OCI-LY7 (cell line): Measurements from ENCODE around the gene SOST. TPM values are rescaled to one million over a fixed set of nuclear protein-coding genes. Genes with fewer than 3 reads are reported as not detected.

Experiments
- BruUV-seq: library from RNA; stranded (reverse); fragments of 400-500 nt; replicated peaks from 2 replicates; lab custom pipeline; 2021; lab: Mats Ljungman, UMichigan
- CTCF ChIA-PET: fragments of 300-600 bp; sonication (Branson Sonifier 250); formaldehyde crosslinking; loops from one replicate; lab custom pipeline; 2022; ENCODE audit warnings: antibody characterized with exemption; ENCODE audit not compliant: unreplicated experiment; lab: Charles Lee
- POLR2A ChIA-PET: fragments of 300-600 bp; sonication (Branson Sonifier 250); formaldehyde crosslinking; loops from one replicate; lab custom pipeline; 2022; ENCODE audit warnings: antibody characterized with exemption; lab: Charles Lee
- DNase-seq: peaks from one replicate; pipeline ENCODE4 v3.0.0-alpha.2; 2015; ENCODE audit warnings: low spot score
- H2AFZ ChIP-seq: fragments of 200-600 bp; sonication (generic), shearing (Covaris generic); 2 replicates; pipeline ENCODE4 v1.6.1; 2014; ENCODE audit warnings: mild to moderate bottlenecking, antibody characterized with exemption, low read length, moderate library complexity
- H3K27ac ChIP-seq: fragments of 200-600 bp; sonication (generic); 2 replicates; pipeline ENCODE4 v1.5.1; 2014; ENCODE audit warnings: mixed run types, low read depth, mild to moderate bottlenecking, moderate library complexity, low read length, inconsistent platforms; ENCODE audit not compliant: poor library complexity, severe bottlenecking
- H3K36me3 ChIP-seq: fragments of 200-600 bp; sonication (generic); 2 replicates; pipeline ENCODE4 v1.6.1; 2014; ENCODE audit warnings: mild to moderate bottlenecking, antibody characterized with exemption, low read length, moderate library complexity, mixed read lengths; ENCODE audit not compliant: insufficient read depth
- H3K4me1 ChIP-seq: fragments of 200-600 bp; sonication (generic); 2 replicates; pipeline ENCODE4 v1.5.1; 2014; ENCODE audit warnings: mild to moderate bottlenecking, low read length; ENCODE audit not compliant: insufficient read depth, poor library complexity, severe bottlenecking
- H3K4me2 ChIP-seq: fragments of 200-600 bp; sonication (generic); 2 replicates; pipeline ENCODE4 v1.6.1; 2014; ENCODE audit warnings: mild to moderate bottlenecking, low read length
- H3K4me3 ChIP-seq: fragments of 200-600 bp; sonication (generic); 2 replicates; pipeline ENCODE4 v1.5.1; 2014; ENCODE audit warnings: mild to moderate bottlenecking, low read depth, low read length; ENCODE audit not compliant: poor library complexity, severe bottlenecking
- H3K79me2 ChIP-seq: fragments of 200-600 bp; sonication (generic); 2 replicates; pipeline ENCODE4 v1.6.1; 2016; ENCODE audit warnings: low read depth, mild to moderate bottlenecking, low read length, moderate library complexity, mixed read lengths; ENCODE audit not compliant: insufficient read depth
- H3K9me2 ChIP-seq: fragments of 200-600 bp; sonication (generic); 2 replicates; pipeline ENCODE4 v1.6.1; 2016; ENCODE audit warnings: mild to moderate bottlenecking, low read length, mixed read lengths; ENCODE audit not compliant: insufficient read depth
- H3K9me3 ChIP-seq: fragments of 200-600 bp; sonication (generic); 2 replicates; pipeline ENCODE4 v1.6.1; 2014; ENCODE audit warnings: mild to moderate bottlenecking, mixed run types, low read length, mixed read lengths
- H4K20me1 ChIP-seq: fragments of 200-600 bp; sonication (generic); 2 replicates; pipeline ENCODE4 v1.6.1; 2014; ENCODE audit warnings: mild to moderate bottlenecking, antibody characterized with exemption, low read length, moderate library complexity, mixed read lengths; ENCODE audit not compliant: insufficient read depth
- EZH2phosphoT487 ChIP-seq: fragments of 200-600 bp; sonication (generic); IDR thresholded peaks from 2 replicates; pipeline ENCODE4 v1.6.1; 2018; ENCODE audit warnings: low read depth, borderline replicate concordance, mild to moderate bottlenecking, mixed run types, antibody characterized with exemption, low read length, moderate library complexity, mixed read lengths
- intact Hi-C: fragments of 100-400 bp; cut with micrococcal nuclease; formaldehyde crosslinking; loops from one replicate; pipeline ENCODE4 v1.10.0; 2022; ENCODE audit not compliant: unreplicated experiment
- total RNA-seq, 2 experiments: library from RNA; depleted of rRNA in 1 of 2; stranded (reverse); fragments of >200 nt in 1 of 2; shearing (Covaris generic) in 1 of 2; gene quantifications; 2 replicates each; pipeline ENCODE4 v1.2.3, GENCODE V29; 2014 to 2022
- TF ChIP-seq, protein P1 (sequence below): fragments of 200-600 bp; sonication (generic); conservative IDR thresholded peaks from 2 replicates; pipeline ENCODE4 v1.5.1; 2014; ENCODE audit warnings: mild to moderate bottlenecking, antibody characterized with exemption, low read length, moderate library complexity, mixed read lengths

SOST gene
- total RNA-seq, 2 experiments from 2014 or later, result not detected

DNA sequence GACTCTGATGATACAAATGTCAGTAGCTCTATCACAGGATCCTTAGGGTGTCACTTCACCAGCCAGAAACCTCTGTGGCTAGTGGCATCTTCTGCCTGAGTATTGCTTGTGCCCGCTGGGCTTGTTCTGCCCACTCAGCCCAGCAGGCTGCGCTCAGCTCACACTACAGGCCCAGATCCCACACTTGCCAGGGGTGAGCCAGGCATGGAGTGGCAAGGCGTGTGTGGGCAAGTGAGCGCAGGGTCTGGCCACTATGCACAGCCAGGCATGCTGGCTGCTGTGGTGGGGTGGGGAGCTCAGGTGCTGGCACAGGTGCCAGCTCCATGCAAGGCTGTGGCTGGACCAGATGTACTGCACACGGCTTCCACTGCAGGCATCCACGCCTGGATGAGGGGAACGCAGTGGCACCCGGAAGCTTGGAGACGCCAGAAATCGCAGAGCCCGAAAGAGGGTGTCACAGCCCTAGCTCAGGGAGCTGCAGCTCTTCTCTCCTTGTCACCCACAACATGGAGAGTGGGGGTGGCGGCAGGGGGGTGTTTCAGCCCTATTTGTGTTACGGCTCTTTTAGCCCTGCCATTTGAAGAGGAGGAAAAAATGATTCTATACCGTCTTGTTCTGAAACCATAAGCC is 31.8 kb upstream of the SOST start:
- Histone ChIP-seq H3K36me3 (no peaks in the 10 kb centered on the region), H3K9me3 (no peaks in the 10 kb centered on the region), H4K20me1 (no peaks in the 10 kb centered on the region), H3K4me2 (no peak overlapping the region), H3K4me1 (no peaks in the 10 kb centered on the region), H3K4me3 (no peak overlapping the region), H3K9me2 (no peaks in the 10 kb centered on the region), H2AFZ (no peak overlapping the region), H3K27ac (no peak overlapping the region), H3K79me2 (no peaks in the 10 kb centered on the region)
- ChIA-PET CTCF (no interaction called here), POLR2A (no interaction called here)
- TF ChIP-seq, protein P1, sequence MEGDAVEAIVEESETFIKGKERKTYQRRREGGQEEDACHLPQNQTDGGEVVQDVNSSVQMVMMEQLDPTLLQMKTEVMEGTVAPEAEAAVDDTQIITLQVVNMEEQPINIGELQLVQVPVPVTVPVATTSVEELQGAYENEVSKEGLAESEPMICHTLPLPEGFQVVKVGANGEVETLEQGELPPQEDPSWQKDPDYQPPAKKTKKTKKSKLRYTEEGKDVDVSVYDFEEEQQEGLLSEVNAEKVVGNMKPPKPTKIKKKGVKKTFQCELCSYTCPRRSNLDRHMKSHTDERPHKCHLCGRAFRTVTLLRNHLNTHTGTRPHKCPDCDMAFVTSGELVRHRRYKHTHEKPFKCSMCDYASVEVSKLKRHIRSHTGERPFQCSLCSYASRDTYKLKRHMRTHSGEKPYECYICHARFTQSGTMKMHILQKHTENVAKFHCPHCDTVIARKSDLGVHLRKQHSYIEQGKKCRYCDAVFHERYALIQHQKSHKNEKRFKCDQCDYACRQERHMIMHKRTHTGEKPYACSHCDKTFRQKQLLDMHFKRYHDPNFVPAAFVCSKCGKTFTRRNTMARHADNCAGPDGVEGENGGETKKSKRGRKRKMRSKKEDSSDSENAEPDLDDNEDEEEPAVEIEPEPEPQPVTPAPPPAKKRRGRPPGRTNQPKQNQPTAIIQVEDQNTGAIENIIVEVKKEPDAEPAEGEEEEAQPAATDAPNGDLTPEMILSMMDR, result no peak
- TF ChIP-seq EZH2phosphoT487, result no peak
- intact Hi-C loops, result no loop called here
- DNase-seq, result no peak
- no TSS peak for BruUV-seq

- Histone ChIP-seq H3K79me2 (no peaks in the 10 kb centered on the region), H3K9me2 (no peaks in the 10 kb centered on the region), H3K27ac (no peak overlapping the region), H4K20me1 (no peaks in the 10 kb centered on the region), H3K9me3 (no peaks in the 10 kb centered on the region), H3K4me3 (no peak overlapping the region), H3K4me1 (no peaks in the 10 kb centered on the region), H3K36me3 (no peaks in the 10 kb centered on the region), H3K4me2 (no peak overlapping the region), H2AFZ (no peak overlapping the region)
- TF ChIP-seq, protein P1, result no peak
- TF ChIP-seq EZH2phosphoT487, result no peak
- no TSS peak for BruUV-seq
- DNase-seq, result no peak
- intact Hi-C loops, result no loop called here
- CTCF ChIA-PET, result no interaction called here
- POLR2A ChIA-PET, result no interaction called here
Observed at GRCh38 chr17:43789482-43789881, 30.9 kb upstream of the SOST start.

DNA sequence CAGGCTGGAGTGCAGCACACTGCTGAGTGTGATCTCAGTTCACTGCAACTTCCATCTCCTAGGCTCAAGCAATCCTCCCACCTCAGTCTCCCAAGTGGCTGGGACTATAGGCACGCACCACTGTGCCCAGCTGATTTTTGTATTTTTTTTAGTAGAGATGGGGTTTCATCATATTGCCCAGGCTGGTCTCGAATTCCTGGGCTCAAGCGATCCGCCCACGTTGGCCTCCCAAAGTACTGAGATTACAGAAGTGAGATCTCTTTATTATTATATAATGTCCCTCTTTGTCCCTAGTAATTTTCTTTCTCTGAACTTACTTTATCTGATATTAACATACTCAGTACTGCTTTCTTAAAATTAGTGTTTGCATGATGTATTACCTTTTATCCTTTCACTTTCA is 29.9 kb upstream of the SOST start:
- Histone ChIP-seq H3K4me1 (no peaks in the 10 kb centered on the region), H3K9me3 (no peaks in the 10 kb centered on the region), H4K20me1 (no peaks in the 10 kb centered on the region), H3K4me3 (no peak overlapping the region), H3K9me2 (no peaks in the 10 kb centered on the region), H3K27ac (no peak overlapping the region), H3K36me3 (no peaks in the 10 kb centered on the region), H3K79me2 (no peaks in the 10 kb centered on the region), H3K4me2 (no peak overlapping the region), H2AFZ (no peak overlapping the region)
- DNase-seq, result no peak
- CTCF ChIA-PET, result no interaction called here
- TF ChIP-seq, protein P1, result no peak
- TF ChIP-seq EZH2phosphoT487, result no peak
- intact Hi-C loops, result no loop called here
- BruUV-seq, result no TSS peak
- POLR2A ChIA-PET, result interaction anchor here (0.5 kb wide), 2 partner anchors 1004 to 1277 kb away, joined by 3 to 4 read pairs; no protein-coding TSS in a partner anchor
